GM12878 (cell line): ENCODE data around the gene RCOR1. TPM values are rescaled to one million over a fixed set of nuclear protein-coding genes. Genes with fewer than 3 reads are reported as not detected.

Experiments used
- BCL3 ChIP-seq: IDR thresholded peaks from 2 replicates; pipeline ENCODE4 v1.6.1; 2011; ENCODE audit warnings: borderline replicate concordance, low read depth, mild to moderate bottlenecking, moderate library complexity, low read length; ENCODE audit not compliant: insufficient read depth, poor library complexity, severe bottlenecking
- CREM ChIP-seq: IDR thresholded peaks from 2 replicates; pipeline ENCODE4 v1.6.1; 2014; ENCODE audit warnings: antibody characterized with exemption, low read depth
- EGR1 ChIP-seq, 2 experiments: IDR thresholded peaks; 1 replicate in 1 of 2; 2 replicates in 1 of 2; pipeline ENCODE4 v1.6.1; 2011 to 2012; ENCODE audit warnings: low read depth in 2 of 2, low read length in 2 of 2, borderline replicate concordance in 1 of 2, mild to moderate bottlenecking in 1 of 2, moderate library complexity in 1 of 2
- FOXK2 ChIP-seq: fragments of 450-650 bp; IDR thresholded peaks from 2 replicates; pipeline ENCODE4 v1.6.1; 2017; ENCODE audit warnings: mild to moderate bottlenecking, moderate library complexity
- HDAC6 ChIP-seq: fragments of 200-600 bp; sonication (generic); IDR thresholded peaks from one replicate; pipeline ENCODE4 v1.8.0; 2017; ENCODE audit warnings: antibody characterized with exemption; ENCODE audit not compliant: unreplicated experiment
- HSF1 ChIP-seq: fragments of 150-350 bp; IDR thresholded peaks from 2 replicates; pipeline ENCODE4 v1.6.1; 2014; ENCODE audit warnings: mild to moderate bottlenecking, low read depth, low read length
- JUNB ChIP-seq: IDR thresholded peaks from 2 replicates; pipeline ENCODE4 v1.6.1; 2016; ENCODE audit warnings: antibody characterized with exemption, mild to moderate bottlenecking
- LARP7 ChIP-seq: fragments of 450-650 bp; IDR thresholded peaks from 2 replicates; pipeline ENCODE4 v1.6.1; 2017; ENCODE audit warnings: mild to moderate bottlenecking
- MEF2B ChIP-seq: fragments of 450-650 bp; IDR thresholded peaks from 2 replicates; pipeline ENCODE4 v1.6.1; 2018; ENCODE audit warnings: mild to moderate bottlenecking, moderate library complexity; ENCODE audit not compliant: partially characterized antibody, poor library complexity, severe bottlenecking
- NRF1 ChIP-seq: conservative IDR thresholded peaks from 2 replicates; pipeline ENCODE4 v1.6.1; 2011; ENCODE audit warnings: mild to moderate bottlenecking, low read depth, low read length, improper control_type of control experiment
- SIX5 ChIP-seq: IDR thresholded peaks from 2 replicates; pipeline ENCODE4 v1.6.1; 2011; ENCODE audit warnings: mild to moderate bottlenecking, low read depth, low read length, moderate library complexity; ENCODE audit not compliant: severe bottlenecking
- SMAD1 ChIP-seq: fragments of 450-650 bp; IDR thresholded peaks from 2 replicates; pipeline ENCODE4 v1.6.1; 2018; ENCODE audit warnings: mild to moderate bottlenecking, low read depth; ENCODE audit not compliant: partially characterized antibody
- SMC3 ChIP-seq: IDR thresholded peaks from 2 replicates; pipeline ENCODE4 v1.6.1; 2011; ENCODE audit warnings: low read length, improper control_type of control experiment, borderline replicate concordance
- SP1 ChIP-seq: IDR thresholded peaks from one replicate; pipeline ENCODE4 v1.6.1; 2011; ENCODE audit warnings: low read depth, low read length
- WRNIP1 ChIP-seq: IDR thresholded peaks from 2 replicates; pipeline ENCODE4 v1.6.1; 2011; ENCODE audit warnings: low read depth, low read length, improper control_type of control experiment, borderline replicate concordance
- YBX1 ChIP-seq: fragments of 450-650 bp; IDR thresholded peaks from 2 replicates; pipeline ENCODE4 v1.6.1; 2016; ENCODE audit warnings: antibody characterized with exemption
- ZBED1 ChIP-seq: IDR thresholded peaks from 2 replicates; pipeline ENCODE4 v1.6.1; 2016; ENCODE audit warnings: borderline replicate concordance
- polyA plus RNA-seq, 11 experiments: library from polyadenylated mRNA; depleted of rRNA in 4 of 11; unstranded in 6 of 11; stranded (reverse) in 5 of 11; fragments of >200 nt; fragmentation: Nextera tagmentation in 4 of 11; fragmentation: Illumina TruSeq in 1 of 11; extraction: Ambion mirVana in 4 of 11; extraction: Trizol in 1 of 11; gene quantifications; 1 replicate in 1 of 11; 2 replicates in 10 of 11; pipeline versions ENCODE4 v1.2.1 to v1.2.3, GENCODE V29; 2011 to 2016; ENCODE audit warnings: inconsistent platforms in 2 of 11, missing spikeins in 2 of 11, low read depth in 1 of 11
- total RNA-seq, 4 experiments: library from RNA; depleted of rRNA in 3 of 4; stranded (reverse); fragments of >200 nt in 3 of 4; fragmentation: Illumina TruSeq in 1 of 4; extraction: Trizol in 1 of 4; gene quantifications; 2 replicates each; pipeline versions ENCODE4 v1.2.1 to v1.2.3, GENCODE V29; 2013 to 2021
- TF ChIP-seq, protein P1 (sequence below), 3 experiments: IDR thresholded peaks in 2 of 3; conservative IDR thresholded peaks in 1 of 3; 2 replicates each; pipeline ENCODE4 v1.5.1; 2011; ENCODE audit warnings: low read depth in 3 of 3, low read length in 3 of 3, mild to moderate bottlenecking in 3 of 3, control low read depth in 2 of 3, moderate library complexity in 2 of 3, inconsistent platforms in 1 of 3, mixed read lengths in 1 of 3; ENCODE audit not compliant: control insufficient read depth in 2 of 3, insufficient read depth in 1 of 3; ENCODE audit errors: extremely low read depth in 1 of 3
- TF ChIP-seq, protein P2 (sequence below): IDR thresholded peaks from 2 replicates; pipeline ENCODE4 v1.6.1; 2012; ENCODE audit warnings: low read depth, low read length, improper control_type of control experiment
- TF ChIP-seq, protein P3 (sequence below): IDR thresholded peaks from 2 replicates; pipeline ENCODE4 v1.6.1; 2011; ENCODE audit warnings: low read depth, low read length, improper control_type of control experiment, borderline replicate concordance

RCOR1 gene
- total and polyA plus RNA-seq, 10 of the 15 experiments (the other 5 are each of a cell fraction or from before 2014, with no cell fraction given): 1.6 to 12.2 (median 4.4) TPM

DNA sequence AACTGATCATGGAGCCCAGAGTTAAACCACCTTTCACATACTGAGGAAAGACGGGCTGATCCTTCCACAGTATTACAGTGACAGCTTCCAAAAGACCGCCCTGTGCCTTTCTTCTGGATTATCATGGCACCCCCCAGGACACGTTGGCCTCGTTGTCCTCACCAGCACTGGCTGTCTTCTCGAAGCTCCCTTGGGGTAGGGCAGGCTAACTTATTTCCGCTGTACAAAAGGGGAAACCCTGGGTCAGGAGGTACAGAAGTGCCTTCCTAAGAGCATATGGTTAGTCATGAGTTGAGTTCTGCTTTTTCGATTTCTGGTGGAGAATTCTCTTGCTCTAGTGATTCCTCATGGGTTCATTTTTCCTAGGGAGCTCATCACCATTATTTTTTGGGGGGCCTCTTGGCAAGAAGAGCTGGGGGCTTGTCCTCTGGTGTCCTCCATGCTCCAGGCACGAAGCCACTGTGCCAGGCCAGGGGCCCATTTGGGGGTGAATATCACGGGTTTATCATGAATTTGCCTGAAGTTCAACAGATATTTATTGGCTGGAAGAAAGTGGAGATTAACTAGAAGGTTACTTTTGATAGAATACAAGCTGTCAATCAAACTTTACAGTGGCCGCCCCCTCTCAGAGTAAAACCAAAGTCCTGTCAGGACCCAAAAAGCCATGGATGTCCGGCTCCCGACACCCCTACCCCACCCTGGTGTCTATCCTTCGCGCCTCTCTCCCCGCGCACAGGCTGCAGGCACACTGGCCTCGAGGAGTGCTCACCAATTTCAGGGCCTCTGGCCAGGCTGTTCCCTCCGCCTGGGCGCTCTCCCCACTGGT is 176.0 kb downstream of the RCOR1 start (continued):
- TF ChIP-seq, protein P1, sequence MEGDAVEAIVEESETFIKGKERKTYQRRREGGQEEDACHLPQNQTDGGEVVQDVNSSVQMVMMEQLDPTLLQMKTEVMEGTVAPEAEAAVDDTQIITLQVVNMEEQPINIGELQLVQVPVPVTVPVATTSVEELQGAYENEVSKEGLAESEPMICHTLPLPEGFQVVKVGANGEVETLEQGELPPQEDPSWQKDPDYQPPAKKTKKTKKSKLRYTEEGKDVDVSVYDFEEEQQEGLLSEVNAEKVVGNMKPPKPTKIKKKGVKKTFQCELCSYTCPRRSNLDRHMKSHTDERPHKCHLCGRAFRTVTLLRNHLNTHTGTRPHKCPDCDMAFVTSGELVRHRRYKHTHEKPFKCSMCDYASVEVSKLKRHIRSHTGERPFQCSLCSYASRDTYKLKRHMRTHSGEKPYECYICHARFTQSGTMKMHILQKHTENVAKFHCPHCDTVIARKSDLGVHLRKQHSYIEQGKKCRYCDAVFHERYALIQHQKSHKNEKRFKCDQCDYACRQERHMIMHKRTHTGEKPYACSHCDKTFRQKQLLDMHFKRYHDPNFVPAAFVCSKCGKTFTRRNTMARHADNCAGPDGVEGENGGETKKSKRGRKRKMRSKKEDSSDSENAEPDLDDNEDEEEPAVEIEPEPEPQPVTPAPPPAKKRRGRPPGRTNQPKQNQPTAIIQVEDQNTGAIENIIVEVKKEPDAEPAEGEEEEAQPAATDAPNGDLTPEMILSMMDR (IDR thresholded peaks at IDR 0.05 in 2 of 3, conservative IDR thresholded peaks at IDR 0.05 in 1 of 3; ENCODE audit: control insufficient read depth in 2 of 3, extremely low read depth in 1 of 3, insufficient read depth in 1 of 3, low read depth in 3 of 3, low read length in 3 of 3): no peak
- TF ChIP-seq YBX1 (no peak), CREM (no peak), SMAD1 (no peak), BCL3 (no peak), NRF1 (no peak), JUNB (no peak), SMC3 (0 out of 2 replicates have a peak, but pooled peaks have one; percentile 4), EGR1 (IDR thresholded peaks at IDR 0.05; ENCODE audit: borderline replicate concordance in 1 of 2, low read depth in 2 of 2, low read length in 2 of 2) (no peak), SIX5 (no peak), WRNIP1 (no peak), HDAC6 (no peak), FOXK2 (no peak), HSF1 (no peak), MEF2B (peak; percentile 88), SP1 (no peak), ZBED1 (no peak), LARP7 (no peak)
- TF ChIP-seq, protein P2, sequence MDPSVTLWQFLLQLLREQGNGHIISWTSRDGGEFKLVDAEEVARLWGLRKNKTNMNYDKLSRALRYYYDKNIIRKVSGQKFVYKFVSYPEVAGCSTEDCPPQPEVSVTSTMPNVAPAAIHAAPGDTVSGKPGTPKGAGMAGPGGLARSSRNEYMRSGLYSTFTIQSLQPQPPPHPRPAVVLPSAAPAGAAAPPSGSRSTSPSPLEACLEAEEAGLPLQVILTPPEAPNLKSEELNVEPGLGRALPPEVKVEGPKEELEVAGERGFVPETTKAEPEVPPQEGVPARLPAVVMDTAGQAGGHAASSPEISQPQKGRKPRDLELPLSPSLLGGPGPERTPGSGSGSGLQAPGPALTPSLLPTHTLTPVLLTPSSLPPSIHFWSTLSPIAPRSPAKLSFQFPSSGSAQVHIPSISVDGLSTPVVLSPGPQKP: no peak
- TF ChIP-seq, protein P3, sequence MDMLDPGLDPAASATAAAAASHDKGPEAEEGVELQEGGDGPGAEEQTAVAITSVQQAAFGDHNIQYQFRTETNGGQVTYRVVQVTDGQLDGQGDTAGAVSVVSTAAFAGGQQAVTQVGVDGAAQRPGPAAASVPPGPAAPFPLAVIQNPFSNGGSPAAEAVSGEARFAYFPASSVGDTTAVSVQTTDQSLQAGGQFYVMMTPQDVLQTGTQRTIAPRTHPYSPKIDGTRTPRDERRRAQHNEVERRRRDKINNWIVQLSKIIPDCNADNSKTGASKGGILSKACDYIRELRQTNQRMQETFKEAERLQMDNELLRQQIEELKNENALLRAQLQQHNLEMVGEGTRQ: peak; percentile 27; the same call in 1 of the 2 replicates
